Keratinocyte (primary cell): ENCODE results near the gene TFPI. TPM values are rescaled to one million over a fixed set of nuclear protein-coding genes. Genes with fewer than 3 reads are reported as not detected.

Experiments used
- DNase-seq: peaks from one replicate; pipeline ENCODE4 v3.0.0-alpha.2; 2011; ENCODE audit warnings: low read depth, missing footprints, low spot score
- FAIRE-seq: peaks from 2 replicates; lab custom pipeline; 2011; peaks lifted over from hg19 to GRCh38; lab: Jason Lieb, UNC
- H2AFZ ChIP-seq: 2 replicates; pipeline ENCODE4 v1.6.0; 2012; ENCODE audit warnings: low read length, control low read depth, inconsistent platforms; ENCODE audit not compliant: control insufficient read depth
- H3K27ac ChIP-seq: 2 replicates; pipeline ENCODE4 v1.5.1; 2011; ENCODE audit warnings: low read length; ENCODE audit not compliant: control insufficient read depth, insufficient read depth
- H3K27me3 ChIP-seq: 3 replicates; pipeline ENCODE4 v1.6.0; 2011; ENCODE audit warnings: low read length; ENCODE audit not compliant: control insufficient read depth, insufficient read depth; ENCODE audit errors: extremely low read depth
- H3K36me3 ChIP-seq, 2 experiments: 2 replicates in 1 of 2; 3 replicates in 1 of 2; pipeline ENCODE4 v1.5.1; 2011; ENCODE audit warnings: low read length in 2 of 2, mild to moderate bottlenecking in 1 of 2; ENCODE audit not compliant: control insufficient read depth in 2 of 2, insufficient read depth in 2 of 2; ENCODE audit errors: extremely low read depth in 1 of 2
- H3K4me1 ChIP-seq: 3 replicates; pipeline ENCODE4 v1.5.1; 2011; ENCODE audit warnings: low read length; ENCODE audit not compliant: control insufficient read depth, insufficient read depth; ENCODE audit errors: extremely low read depth
- H3K4me2 ChIP-seq: 3 replicates; pipeline ENCODE4 v1.6.0; 2011; ENCODE audit warnings: low read depth, low read length; ENCODE audit not compliant: control insufficient read depth, insufficient read depth; ENCODE audit errors: extremely low read depth
- H3K4me3 ChIP-seq, 3 experiments: fragments of 200-600 bp in 1 of 3; sonication (generic) in 1 of 3; 2 replicates in 2 of 3; 3 replicates in 1 of 3; pipeline ENCODE4 v1.5.1; 2011 to 2016; ENCODE audit warnings: low read length in 3 of 3, mild to moderate bottlenecking in 3 of 3, control low read depth in 2 of 3, inconsistent platforms in 1 of 3, low read depth in 1 of 3, mixed read lengths in 1 of 3, mixed run types in 1 of 3, moderate library complexity in 1 of 3; ENCODE audit not compliant: control insufficient read depth in 2 of 3, insufficient read depth in 2 of 3; ENCODE audit errors: extremely low read depth in 1 of 3
- H3K79me2 ChIP-seq: 2 replicates; pipeline ENCODE4 v1.6.0; 2012; ENCODE audit warnings: low read length; ENCODE audit not compliant: control insufficient read depth, insufficient read depth
- H3K9ac ChIP-seq: 3 replicates; pipeline ENCODE4 v1.6.0; 2011; ENCODE audit warnings: low read length; ENCODE audit not compliant: control insufficient read depth, insufficient read depth; ENCODE audit errors: extremely low read depth
- H3K9me1 ChIP-seq: 3 replicates; pipeline ENCODE4 v1.6.0; 2011; ENCODE audit warnings: low read length; ENCODE audit not compliant: control insufficient read depth, insufficient read depth; ENCODE audit errors: extremely low read depth
- H3K9me3 ChIP-seq: 2 replicates; pipeline ENCODE4 v1.5.1; 2012; ENCODE audit warnings: low read depth, low read length; ENCODE audit not compliant: control insufficient read depth
- H4K20me1 ChIP-seq: 3 replicates; pipeline ENCODE4 v1.6.0; 2011; ENCODE audit warnings: low read length; ENCODE audit not compliant: control insufficient read depth, insufficient read depth; ENCODE audit errors: extremely low read depth
- EZH2 ChIP-seq: IDR thresholded peaks from one replicate; pipeline ENCODE4 v1.6.1; 2012; ENCODE audit warnings: inconsistent platforms, mild to moderate bottlenecking, low read length, moderate library complexity
- dilution Hi-C: fragments of 300-500 bp; cut with MboI; formaldehyde crosslinking; loops from one replicate; pipeline ENCODE4 v1.7.0; 2020; ENCODE audit warnings: low sequenced_read_pairs; ENCODE audit not compliant: extremely low pct_ligation_motif_present
- polyA plus RNA-seq, 5 experiments: library from polyadenylated mRNA; depleted of rRNA in 3 of 5; stranded (reverse) in 3 of 5; stranded (forward) in 1 of 5; unstranded in 1 of 5; fragments of >200 nt; gene quantifications; 1 replicate in 1 of 5; 2 replicates in 3 of 5; 3 replicates in 1 of 5; pipeline versions ENCODE4 v1.2.1 to v1.2.3, GENCODE V29; 2011 to 2012; ENCODE audit warnings: missing spikeins in 2 of 5, low read depth in 1 of 5, low replicate concordance in 1 of 5
- TF ChIP-seq, protein P1 (sequence below), 3 experiments: IDR thresholded peaks in 1 of 3; conservative IDR thresholded peaks in 1 of 3; optimal IDR thresholded peaks in 1 of 3; 2 replicates in 2 of 3; 3 replicates in 1 of 3; pipeline versions ENCODE3 to v1.5.1; 2011; ENCODE audit warnings: low read length in 3 of 3, mild to moderate bottlenecking in 3 of 3, moderate library complexity in 2 of 3, control low read depth in 1 of 3, inconsistent platforms in 1 of 3; ENCODE audit not compliant: insufficient read depth in 2 of 3; ENCODE audit errors: extremely low read depth in 1 of 3

TFPI gene
- polyA plus RNA-seq, 1 donor (not counting 4 experiments of a cell fraction or from before 2014, with no cell fraction given) = 1.1 TPM

DNA sequence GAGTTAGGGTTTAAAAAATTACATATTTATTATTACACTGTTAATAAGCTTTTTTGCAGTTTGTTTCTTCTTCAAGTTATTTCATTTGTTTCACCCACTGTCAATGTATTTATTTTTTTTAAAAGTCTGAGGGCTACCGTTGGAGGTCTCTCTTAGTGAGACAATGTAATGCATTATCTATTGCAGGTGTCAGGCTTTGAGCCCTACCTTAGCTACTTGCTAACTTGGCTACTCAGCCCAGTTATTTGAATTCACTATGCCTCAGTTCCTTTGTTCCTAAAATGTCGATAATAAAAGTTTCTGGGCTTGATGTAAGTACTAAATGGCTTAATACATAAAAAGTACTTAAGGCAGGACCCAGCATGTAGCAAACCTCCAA lies 458 bp upstream of the TFPI start:
- Histone ChIP-seq H3K4me3 (no peak overlapping the region), H3K4me2 (peak overlapping the region; percentile 70), H3K36me3 (no peaks in the 10 kb centered on the region), H3K9me3 (no peaks in the 10 kb centered on the region), H4K20me1 (no peaks in the 10 kb centered on the region), H3K9ac (no peak overlapping the region), H3K4me1 (peaks cover 12% of the 10 kb centered on the region), H3K9me1 (no peaks in the 10 kb centered on the region), H3K27ac (no peak overlapping the region), H3K79me2 (no peaks in the 10 kb centered on the region), H2AFZ (peak overlapping the region; percentile 94), H3K27me3 (no peaks in the 10 kb centered on the region)
- dilution Hi-C loops = no loop called here
- DNase-seq (no peak), FAIRE-seq (no peak)
- no peak for TF ChIP-seq EZH2
- TF ChIP-seq, protein P1, sequence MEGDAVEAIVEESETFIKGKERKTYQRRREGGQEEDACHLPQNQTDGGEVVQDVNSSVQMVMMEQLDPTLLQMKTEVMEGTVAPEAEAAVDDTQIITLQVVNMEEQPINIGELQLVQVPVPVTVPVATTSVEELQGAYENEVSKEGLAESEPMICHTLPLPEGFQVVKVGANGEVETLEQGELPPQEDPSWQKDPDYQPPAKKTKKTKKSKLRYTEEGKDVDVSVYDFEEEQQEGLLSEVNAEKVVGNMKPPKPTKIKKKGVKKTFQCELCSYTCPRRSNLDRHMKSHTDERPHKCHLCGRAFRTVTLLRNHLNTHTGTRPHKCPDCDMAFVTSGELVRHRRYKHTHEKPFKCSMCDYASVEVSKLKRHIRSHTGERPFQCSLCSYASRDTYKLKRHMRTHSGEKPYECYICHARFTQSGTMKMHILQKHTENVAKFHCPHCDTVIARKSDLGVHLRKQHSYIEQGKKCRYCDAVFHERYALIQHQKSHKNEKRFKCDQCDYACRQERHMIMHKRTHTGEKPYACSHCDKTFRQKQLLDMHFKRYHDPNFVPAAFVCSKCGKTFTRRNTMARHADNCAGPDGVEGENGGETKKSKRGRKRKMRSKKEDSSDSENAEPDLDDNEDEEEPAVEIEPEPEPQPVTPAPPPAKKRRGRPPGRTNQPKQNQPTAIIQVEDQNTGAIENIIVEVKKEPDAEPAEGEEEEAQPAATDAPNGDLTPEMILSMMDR (optimal IDR thresholded peaks at IDR 0.05 in 1 of 3, IDR thresholded peaks at IDR 0.05 in 1 of 3, conservative IDR thresholded peaks at IDR 0.05 in 1 of 3; ENCODE audit: extremely low read depth in 1 of 3, insufficient read depth in 2 of 3, low read length in 3 of 3) = no peak

DNA sequence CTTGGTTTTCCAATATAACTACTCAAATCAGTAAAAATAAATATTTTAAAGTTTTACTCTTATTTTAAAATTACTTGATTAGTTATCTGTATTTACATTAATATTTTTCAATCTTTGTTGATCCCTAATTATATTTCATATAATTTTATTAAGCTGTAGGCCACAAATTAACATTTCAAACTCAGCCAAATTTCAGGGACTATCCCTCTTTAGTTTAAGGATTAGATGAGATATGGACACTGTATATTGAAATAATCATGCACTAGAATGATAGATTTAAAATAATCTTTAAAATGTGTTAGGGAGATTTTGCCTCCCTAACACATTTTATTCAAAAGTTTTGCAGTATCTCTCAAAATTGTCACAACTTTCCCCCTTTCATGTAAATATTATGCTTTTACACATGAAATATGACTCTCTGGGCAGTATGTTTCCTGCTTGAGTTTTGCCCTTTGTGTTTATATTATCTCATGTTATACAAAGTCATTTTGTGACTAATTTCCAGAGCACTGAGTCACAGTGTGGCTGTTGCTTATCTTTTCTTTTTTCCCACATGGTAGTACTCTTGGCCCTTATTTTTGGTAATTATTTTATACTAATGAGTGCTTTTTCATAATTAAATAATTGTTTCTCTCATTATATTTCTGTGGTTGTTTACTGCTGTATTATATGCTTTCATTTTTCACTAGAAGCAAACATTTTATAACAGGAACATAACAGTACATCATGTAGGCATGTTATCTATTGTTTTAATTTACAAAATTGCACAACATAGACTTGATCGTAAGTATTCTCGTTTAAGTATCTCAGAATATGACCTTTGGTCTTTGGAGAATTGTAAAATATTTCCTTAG lies 1.2 kb downstream of the TFPI start:
- Histone ChIP-seq H3K9me3 (no peaks in the 10 kb centered on the region), H3K27me3 (no peaks in the 10 kb centered on the region), H3K27ac (peak overlapping the region; percentile 36), H3K79me2 (no peaks in the 10 kb centered on the region), H3K9me1 (no peaks in the 10 kb centered on the region), H3K4me1 (peaks cover 16% of the 10 kb centered on the region), H3K4me3 (no peak overlapping the region), H3K4me2 (peak overlapping the region; percentile 10), H3K36me3 (no peaks in the 10 kb centered on the region), H2AFZ (no peak overlapping the region), H3K9ac (no peak overlapping the region), H4K20me1 (no peaks in the 10 kb centered on the region)
- no peak for FAIRE-seq
- TF ChIP-seq, protein P1 (optimal IDR thresholded peaks at IDR 0.05 in 1 of 3, IDR thresholded peaks at IDR 0.05 in 1 of 3, conservative IDR thresholded peaks at IDR 0.05 in 1 of 3; ENCODE audit: extremely low read depth in 1 of 3, insufficient read depth in 2 of 3, low read length in 3 of 3) = no peak
- TF ChIP-seq EZH2 = no peak
- no peak for DNase-seq
- dilution Hi-C loops = no loop called here
